Measurements from ENCODE around the gene SLC16A4. TPM values are rescaled to one million over a fixed set of nuclear protein-coding genes. Genes with fewer than 3 reads are reported as not detected.

SLC16A4 gene
- total and polyA plus RNA-seq, 10 of the 15 experiments (the other 5 are each of a cell fraction or from before 2014, with no cell fraction given), result 0.13 to 2.2 (median 0.26) TPM; not detected in 1

GRCh38 chr1:110321846-110322245 is 69.0 kb downstream of the SLC16A4 start:
- no peak overlapping the region for H3K27ac ChIP-seq (ENCODE audit: control insufficient read depth, insufficient read depth)
- H3K4me1 ChIP-seq (ENCODE audit: control insufficient read depth, insufficient read depth, low read length), result no peaks in the 10 kb centered on the region
- RAD21 ChIA-PET (ENCODE audit: unreplicated experiment), result interaction anchor here (1.5 kb wide), 1 partner anchor 115 kb away, joined by 5 read pairs; no protein-coding TSS in a partner anchor
- H3K9me3 ChIP-seq (replicated peaks; ENCODE audit: control insufficient read depth, insufficient read depth, low read length), result no peaks in the 10 kb centered on the region; the same call in 2 of the 3 replicates
- in situ Hi-C loops (cut with MboI), result no loop called here
- no TSS peak for BruUV-seq (replicated peaks)
- no peaks in the 10 kb centered on the region for H3K36me3 ChIP-seq (ENCODE audit: control insufficient read depth in 2 of 2, insufficient read depth in 2 of 2, low read length in 1 of 2)
- no peak overlapping the region for H3K4me2 ChIP-seq (ENCODE audit: control insufficient read depth, insufficient read depth)
- no peak overlapping the region for H3K9ac ChIP-seq (ENCODE audit: control insufficient read depth, insufficient read depth, low read length)
- TF ChIP-seq FOXK2 (IDR thresholded peaks at IDR 0.05), result no peak
- TF ChIP-seq ZNF592 (IDR thresholded peaks at IDR 0.05), result no peak
- no peak for TF ChIP-seq NFXL1 (IDR thresholded peaks at IDR 0.05; ENCODE audit: borderline replicate concordance)
- no peak for TF ChIP-seq FOS (IDR thresholded peaks at IDR 0.05; ENCODE audit: borderline replicate concordance, extremely low read depth, insufficient read length)
- TF ChIP-seq ZNF384 (IDR thresholded peaks at IDR 0.05; ENCODE audit: borderline replicate concordance, low read depth, low read length), result no peak
- TF ChIP-seq SREBF1 (IDR thresholded peaks at IDR 0.05; ENCODE audit: low read length), result no peak
- TF ChIP-seq PBX3 (IDR thresholded peaks at IDR 0.05; ENCODE audit: insufficient replicate concordance, low read depth, low read length), result no peak
- no peak for TF ChIP-seq BRCA1 (IDR thresholded peaks at IDR 0.05; ENCODE audit: low read depth, low read length)
- TF ChIP-seq NR2C2 (IDR thresholded peaks at IDR 0.05; ENCODE audit: borderline replicate concordance, control insufficient read depth, insufficient read length, low read depth), result no peak
- no peak for TF ChIP-seq YY1 (IDR thresholded peaks at IDR 0.05; ENCODE audit: low read depth, low read length)
- no peak for TF ChIP-seq ATF3 (IDR thresholded peaks at IDR 0.05; ENCODE audit: borderline replicate concordance, extremely low read depth, low read depth, low read length)
- no peak for TF ChIP-seq TCF7 (IDR thresholded peaks at IDR 0.05; ENCODE audit: borderline replicate concordance)
- whole genome bisulfite sequencing (ENCODE audit: insufficient coverage, insufficient replicate concordance, low lambda C conversion rate, missing lambda C conversion rate), result 74% methylated on average over 4 of the region's 4 CpGs
- FAIRE-seq (no peak), ATAC-seq (no peak), DNase-seq (ENCODE audit: low read depth, low spot score) (no peak)
- H3K4me3 ChIP-seq, result no peak overlapping the region
- CTCF ChIA-PET, result no interaction called here
- no peaks in the 10 kb centered on the region for H3K27me3 ChIP-seq (replicated peaks in 1 of 2; ENCODE audit: control insufficient read depth in 2 of 2, insufficient read depth in 2 of 2, low read length in 1 of 2)
- no peaks in the 10 kb centered on the region for H4K20me1 ChIP-seq (ENCODE audit: control insufficient read depth, insufficient read depth)
- intact Hi-C loops (cut with micrococcal nuclease; ENCODE audit: unreplicated experiment), result no loop called here
- H2AFZ ChIP-seq (ENCODE audit: control insufficient read depth, low read depth, low read length), result no peak overlapping the region
- no peaks in the 10 kb centered on the region for H3K79me2 ChIP-seq (ENCODE audit: control insufficient read depth, insufficient read depth, low read length)
- POLR2A ChIA-PET, result no interaction called here
- SMC1A ChIA-PET (ENCODE audit: uncharacterized antibody, unreplicated experiment), result interaction anchor here (0.6 to 22.8 kb wide), 2 partner anchors 12 to 113 kb away, joined by 4 to 524 read pairs; partner anchors contain the start of gene KCNC4
